DMS79 treated with DMSO at 0.1 percent for 48 hours (cell line): ENCODE measurements around the gene CACNA1H.
"Not testable (repeated sequence)": the region's sequence is repeated elsewhere in the genome, so short reads cannot be mapped to it uniquely, and the experiment has no call there.

Experiments
- DNase-seq: peaks from one replicate; lab custom pipeline; 2025; lab: John Stamatoyannopoulos, UW

Gene CACNA1H

GRCh38 chr16:1224558-1224957 is 71.7 kb downstream of the CACNA1H start:
- no peak for DNase-seq

- DNase-seq = no peak
Observed at GRCh38 chr16:1225051-1225451, 72.1 kb downstream of the CACNA1H start, which contains the start of gene TPSG1. Gene TPSG1 (minus strand): TSS chr16:1225268. CDS start chr16:1225252, 16 bp downstream.

- not testable (repeated sequence) for DNase-seq
Observed at GRCh38 chr16:1225728-1226311, 72.9 kb downstream of the CACNA1H start.

GRCh38 chr16:1226692-1227091 is 73.8 kb downstream of the CACNA1H start:
- not testable (repeated sequence) for DNase-seq

GRCh38 chr16:1228227-1228626 is 75.3 kb downstream of the CACNA1H start:
- not testable (repeated sequence) for DNase-seq

GRCh38 chr16:1229476-1229875 is 76.6 kb downstream of the CACNA1H start:
- not testable (repeated sequence) for DNase-seq

- DNase-seq = not testable (repeated sequence)
Observed at GRCh38 chr16:1230084-1230470, 77.2 kb downstream of the CACNA1H start, which contains the start of gene TPSB2. Gene TPSB2 (minus strand): TSS chr16:1230184. CDS start chr16:1229951, 233 bp downstream.

- DNase-seq = not testable (repeated sequence)
Observed at GRCh38 chr16:1230471-1231212, 77.7 kb downstream of the CACNA1H start.

- not testable (repeated sequence) for DNase-seq
Observed at GRCh38 chr16:1231301-1231700, 78.4 kb downstream of the CACNA1H start.

- not testable (repeated sequence) for DNase-seq
Observed at GRCh38 chr16:1232049-1232748, 79.3 kb downstream of the CACNA1H start.

- not testable (repeated sequence) for DNase-seq
Observed at GRCh38 chr16:1236659-1237058, 83.8 kb downstream of the CACNA1H start.

- no peak for DNase-seq
Observed at GRCh38 chr16:1237990-1238389, 85.1 kb downstream of the CACNA1H start.

- not testable (repeated sequence) for DNase-seq
Observed at GRCh38 chr16:1238909-1239308, 86.0 kb downstream of the CACNA1H start.

- DNase-seq = not testable (repeated sequence)
Observed at GRCh38 chr16:1239575-1239974, 86.7 kb downstream of the CACNA1H start.

GRCh38 chr16:1240436-1240835 is 87.5 kb downstream of the CACNA1H start, which contains the start of gene TPSAB1:
Gene TPSAB1 (plus strand): TSS chr16:1240705. CDS start chr16:1240939, 234 bp downstream.
- not testable (repeated sequence) for DNase-seq

GRCh38 chr16:1241081-1241480 is 88.2 kb downstream of the CACNA1H start:
- not testable (repeated sequence) for DNase-seq

GRCh38 chr16:1243363-1243762 is 90.5 kb downstream of the CACNA1H start:
- DNase-seq = not testable (repeated sequence)

- not testable (repeated sequence) for DNase-seq
Observed at GRCh38 chr16:1243907-1244850, 91.3 kb downstream of the CACNA1H start.

GRCh38 chr16:1244881-1245280 is 92.0 kb downstream of the CACNA1H start:
- DNase-seq = no peak

GRCh38 chr16:1245452-1246020 is 92.6 kb downstream of the CACNA1H start:
- no peak for DNase-seq
